NCI-H1092 treated with DMSO at 0.1 percent for 48 hours (cell line): Measurements from ENCODE around the gene ADARB2.
"Not testable (repeated sequence)": the region's sequence is repeated elsewhere in the genome, so short reads cannot be mapped to it uniquely, and the experiment has no call there.

ENCODE experiments used
- DNase-seq: peaks from one replicate; lab custom pipeline; 2025; lab: John Stamatoyannopoulos, UW

Gene ADARB2

DNA sequence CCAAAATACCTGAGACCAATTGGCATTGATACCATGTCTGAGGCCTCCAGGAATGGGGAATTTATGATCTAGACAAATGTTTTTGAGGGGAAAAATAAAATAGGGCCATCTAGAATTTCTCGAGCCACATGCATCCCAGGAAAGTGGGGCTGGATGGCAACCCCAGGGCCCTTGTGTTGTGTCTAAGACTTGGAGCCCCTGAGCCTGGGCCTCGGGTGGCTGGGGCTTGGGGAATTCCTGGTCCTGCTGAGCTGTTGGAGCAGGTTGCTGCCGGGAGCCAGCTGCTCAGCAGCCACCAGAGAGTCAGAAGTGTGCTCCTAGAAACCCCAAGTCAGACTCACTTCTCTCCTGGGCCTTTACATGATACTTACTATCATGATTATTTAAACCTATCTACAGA, 508.2 kb downstream of the ADARB2 start:
- no peak for DNase-seq

DNA sequence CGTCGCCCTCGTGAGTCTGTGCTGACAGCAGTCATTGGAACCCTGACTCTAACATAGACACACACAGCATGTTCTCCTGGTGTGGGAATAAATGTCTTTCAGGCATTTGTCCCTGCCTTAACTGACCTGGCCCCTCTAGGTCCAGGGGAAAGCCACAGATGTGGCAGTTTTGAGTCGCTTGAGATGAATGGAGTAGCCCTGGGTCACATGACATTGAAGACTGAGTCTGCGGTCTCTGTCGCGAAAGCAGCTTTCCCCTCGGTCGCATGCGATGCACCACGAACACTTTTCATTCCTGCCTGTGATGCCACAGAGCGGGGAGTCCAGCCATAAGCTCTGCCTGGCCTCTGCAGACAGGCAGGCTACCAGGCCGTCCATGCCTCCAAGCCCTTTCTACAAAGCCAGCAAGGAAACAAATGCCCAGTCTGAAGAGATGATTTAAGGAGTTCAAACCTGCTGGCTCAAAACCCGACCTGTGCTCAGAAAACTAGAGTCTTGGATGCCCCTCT, 508.8 kb downstream of the ADARB2 start:
- no peak for DNase-seq

DNA sequence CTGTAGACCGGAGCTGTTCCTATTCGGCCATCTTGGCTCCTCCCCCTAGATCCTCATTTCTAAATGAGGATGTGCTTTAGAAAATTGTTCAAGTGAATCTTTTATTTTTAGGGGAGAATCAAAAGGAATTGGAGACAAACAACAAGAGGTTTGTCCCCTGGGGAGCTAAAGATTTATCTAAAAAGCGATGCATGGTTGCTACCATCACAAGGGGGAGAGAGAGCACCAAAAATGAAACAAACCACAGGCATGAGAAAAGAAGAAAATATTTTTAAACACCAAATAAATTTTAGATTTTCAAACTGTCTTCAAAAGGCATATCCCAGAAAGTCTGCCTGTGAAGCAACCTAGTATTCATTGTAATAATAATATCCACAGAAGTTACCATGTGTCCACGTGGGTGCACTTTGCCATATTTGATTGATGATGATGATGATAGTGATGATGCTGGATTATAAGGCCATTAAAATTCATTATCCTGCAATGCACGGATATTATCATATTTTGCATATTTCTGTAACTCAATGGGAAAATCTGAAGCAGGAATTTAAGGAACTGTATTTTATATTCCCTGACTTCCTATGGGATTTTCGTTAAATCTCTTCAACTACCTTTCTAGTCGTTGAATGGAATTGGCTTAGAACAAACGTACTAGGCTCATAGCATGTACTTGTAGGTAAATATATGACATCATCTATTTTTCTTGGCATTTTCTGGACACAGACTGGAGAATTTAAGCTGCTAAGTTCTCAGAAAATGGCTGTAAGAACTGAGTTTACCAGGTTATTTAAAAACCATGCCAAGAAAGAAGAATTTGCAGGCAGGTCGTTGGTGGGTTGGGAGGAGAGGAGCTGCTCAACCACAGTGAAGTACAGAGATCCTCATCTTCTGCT, 509.6 kb downstream of the ADARB2 start:
- no peak for DNase-seq

DNA sequence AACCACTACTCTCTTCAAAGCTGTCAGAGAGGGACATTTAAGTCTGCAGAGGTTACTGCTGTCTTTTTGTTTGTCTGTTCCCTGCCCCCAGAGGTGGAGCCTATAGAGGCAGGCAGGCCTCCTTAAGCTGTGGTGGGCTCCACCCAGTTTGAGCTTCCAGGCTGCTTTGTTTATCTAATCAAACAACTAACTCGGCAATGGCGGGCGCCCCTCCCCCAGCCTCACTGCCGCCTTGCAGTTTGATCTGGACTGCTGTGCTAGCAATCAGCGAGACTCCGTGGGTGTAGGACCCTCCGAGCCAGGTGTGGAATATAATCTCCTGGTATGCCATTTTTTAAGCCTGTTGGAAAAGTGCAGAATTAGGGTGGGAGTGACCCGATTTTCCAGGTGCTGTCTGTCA, 510.4 kb downstream of the ADARB2 start:
- not testable (repeated sequence) for DNase-seq

DNA sequence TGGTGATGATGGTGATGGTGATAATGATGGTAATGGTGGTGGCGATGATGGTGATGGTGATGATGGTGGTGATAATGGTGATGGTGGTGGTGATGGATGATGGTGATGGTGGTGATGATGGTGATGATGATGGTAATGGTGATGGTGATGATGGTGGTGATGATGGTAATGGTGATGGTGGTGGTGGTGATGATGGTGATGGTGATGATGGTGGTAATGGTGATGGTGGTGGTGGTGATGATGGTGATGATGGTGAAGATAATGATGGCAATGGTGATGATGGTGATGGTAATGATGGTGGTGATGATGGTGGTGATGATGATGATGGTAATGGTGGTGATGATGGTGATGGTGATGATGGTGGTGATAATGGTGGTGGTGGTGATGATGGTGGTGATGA, 517.5 kb downstream of the ADARB2 start:
- not testable (repeated sequence) for DNase-seq

DNA sequence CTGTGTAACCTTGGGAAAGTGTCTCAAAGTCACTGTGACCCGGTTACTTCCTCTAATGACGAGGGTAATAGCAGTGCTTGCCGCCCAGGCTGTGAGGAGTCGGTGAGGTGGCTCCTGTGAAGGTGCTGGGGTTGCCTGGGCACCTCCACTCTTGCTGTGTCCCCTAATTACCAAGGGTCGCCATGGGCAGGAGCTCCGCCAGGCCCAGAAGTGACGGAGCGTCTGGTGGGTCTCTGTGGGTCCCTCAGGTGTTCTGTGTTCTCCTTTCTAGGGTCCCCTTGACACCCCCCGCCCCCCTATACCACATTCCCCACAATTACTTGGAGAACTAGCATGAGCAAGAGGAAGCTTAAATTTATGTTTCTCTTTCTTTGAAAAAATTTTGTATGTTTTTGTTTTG, 519.7 kb downstream of the ADARB2 start:
- DNase-seq: no peak

DNA sequence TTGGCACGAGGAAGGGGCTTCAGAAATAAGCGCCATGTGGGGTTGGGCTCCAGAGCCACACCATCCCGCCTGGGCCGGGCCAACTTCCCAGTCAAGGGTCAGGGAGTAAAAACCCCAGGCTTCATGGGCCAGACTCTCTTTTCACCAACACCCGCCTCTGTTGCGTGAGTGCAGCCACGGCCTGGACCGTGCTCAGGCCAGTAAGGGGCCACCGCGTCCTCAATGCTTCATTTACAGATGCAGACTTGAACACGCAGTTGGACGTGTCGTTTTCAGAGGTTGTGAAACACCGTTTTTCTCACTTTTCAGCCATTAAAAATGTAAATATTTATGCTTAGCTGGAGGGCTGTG, 520.1 kb downstream of the ADARB2 start:
- no peak for DNase-seq

DNA sequence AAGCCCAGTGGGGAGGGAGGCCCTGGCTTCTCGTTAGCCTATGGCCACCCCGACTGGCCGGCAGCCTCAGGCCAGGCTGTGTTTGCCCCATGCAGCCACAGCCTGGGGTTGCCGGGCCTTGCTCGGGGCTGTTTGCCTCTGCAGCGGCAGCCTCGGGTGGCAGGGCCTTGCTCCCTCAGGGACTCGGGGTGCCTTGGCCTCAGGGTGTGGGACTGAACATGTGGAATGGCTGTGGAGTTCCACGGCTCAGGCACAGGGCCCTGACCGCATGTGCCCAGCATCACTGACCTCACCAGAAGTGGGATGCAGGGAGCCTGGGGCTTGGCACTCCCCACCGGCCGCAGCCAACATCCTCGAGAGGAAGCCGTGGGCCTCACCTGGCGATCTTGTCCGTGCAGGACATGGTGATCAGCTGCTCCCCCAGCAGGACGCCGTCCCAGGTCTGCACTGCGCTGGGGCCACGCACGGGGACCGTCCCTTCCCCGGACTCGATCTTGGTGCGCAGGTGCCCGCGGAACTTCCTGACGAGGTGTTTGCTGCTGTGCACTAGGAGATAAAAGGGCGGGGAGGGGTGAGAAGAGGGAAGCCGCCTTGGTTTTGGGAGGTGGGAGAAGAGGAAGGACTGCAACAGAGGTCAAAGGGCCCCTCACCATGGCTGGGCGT, 520.6 kb downstream of the ADARB2 start:
- no peak for DNase-seq

DNA sequence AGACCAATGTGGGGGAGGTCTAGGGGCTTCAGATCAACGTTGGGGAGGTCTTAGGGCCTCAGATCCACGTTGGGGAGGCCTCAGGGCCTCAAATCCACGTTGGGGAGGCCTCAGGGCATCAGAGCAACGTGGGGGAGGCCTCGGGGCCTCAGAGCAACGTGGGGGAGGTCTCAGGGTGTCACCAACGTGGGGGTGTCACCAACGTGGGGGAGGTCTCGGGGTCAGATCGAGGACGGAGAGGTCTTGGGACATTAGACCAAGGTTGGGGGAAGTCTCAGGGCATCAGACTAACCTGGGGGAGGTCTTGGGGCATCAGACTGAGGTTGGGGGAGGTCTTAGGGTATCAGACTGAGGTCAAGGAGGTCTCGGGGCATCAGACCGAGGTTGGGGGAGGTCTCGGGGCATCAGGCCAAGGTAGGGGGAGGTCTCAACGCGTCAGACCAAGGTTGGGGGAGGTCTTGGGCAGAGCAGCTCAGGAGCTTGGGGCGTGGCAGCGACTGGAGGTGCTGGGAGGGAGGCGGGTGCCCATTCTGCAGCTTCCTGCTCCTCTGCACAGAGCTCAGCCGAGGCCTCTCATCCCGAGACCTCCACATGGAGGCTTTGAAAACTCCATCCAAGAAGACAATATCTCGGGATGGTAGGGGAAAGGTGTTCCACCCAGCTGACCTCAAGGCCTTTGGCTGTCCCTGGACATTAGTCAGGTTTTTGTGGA, 521.3 kb downstream of the ADARB2 start:
- no peak for DNase-seq

DNA sequence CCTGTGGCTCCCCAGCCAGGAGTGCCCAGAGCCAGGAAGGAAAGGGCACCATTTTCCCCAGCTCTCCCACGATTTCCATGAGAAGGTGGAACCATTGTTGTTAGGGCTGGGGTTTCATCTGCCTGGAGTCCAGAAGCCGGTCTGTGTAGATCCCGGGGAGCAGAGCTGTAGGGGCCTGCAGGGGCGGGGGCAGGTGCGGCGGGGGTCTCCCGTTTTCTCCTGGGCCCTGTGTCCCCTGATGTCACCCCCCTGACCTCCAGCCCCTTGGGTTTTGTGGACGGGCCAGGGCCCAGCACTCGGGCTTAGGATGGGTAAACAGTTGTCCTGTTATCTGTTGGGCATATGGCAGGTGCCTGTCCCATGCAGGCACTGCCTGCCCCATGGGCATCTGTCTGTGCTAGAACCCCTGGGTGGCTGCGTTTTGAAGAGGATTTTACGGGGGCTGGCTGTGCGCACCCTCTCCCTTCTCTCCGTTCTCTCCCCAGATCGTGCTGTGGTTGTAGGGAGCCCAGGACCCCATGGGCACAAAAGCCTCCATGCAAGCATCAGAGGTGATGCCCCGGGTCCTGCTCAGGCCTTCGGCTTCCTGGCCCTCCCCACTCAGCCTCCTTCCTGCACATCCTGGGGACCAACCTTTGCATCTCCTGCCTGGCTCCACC, 522.3 kb downstream of the ADARB2 start:
- DNase-seq: no peak

DNA sequence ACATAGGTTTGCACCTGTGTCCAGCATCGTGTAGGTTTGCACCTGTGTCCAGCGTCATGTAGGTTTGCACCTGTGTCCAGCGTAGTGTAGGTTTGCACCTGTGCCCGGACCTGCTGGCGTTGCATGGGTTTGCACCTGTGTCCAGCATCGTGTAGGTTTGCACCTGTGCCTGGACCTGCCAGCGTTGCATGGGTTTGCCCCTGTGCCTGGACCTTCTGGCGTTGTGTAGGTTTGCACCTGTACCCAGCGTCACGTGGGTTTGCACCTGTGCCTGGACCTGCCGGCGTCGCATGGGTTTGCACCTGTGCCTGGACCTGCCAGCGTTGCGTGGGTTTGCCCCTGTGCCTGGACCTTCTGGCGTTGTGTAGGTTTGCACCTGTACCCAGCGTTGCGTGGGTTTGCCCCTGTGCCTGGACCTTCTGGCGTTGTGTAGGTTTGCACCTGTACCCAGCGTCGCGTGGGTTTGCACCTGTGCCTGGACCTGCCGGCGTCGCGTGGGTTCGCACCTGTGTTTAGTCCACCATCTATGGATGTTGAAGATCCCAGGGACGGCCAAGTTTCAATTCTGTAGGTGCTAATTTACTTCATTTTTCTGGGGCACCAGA, 523.2 kb downstream of the ADARB2 start:
- no peak for DNase-seq

DNA sequence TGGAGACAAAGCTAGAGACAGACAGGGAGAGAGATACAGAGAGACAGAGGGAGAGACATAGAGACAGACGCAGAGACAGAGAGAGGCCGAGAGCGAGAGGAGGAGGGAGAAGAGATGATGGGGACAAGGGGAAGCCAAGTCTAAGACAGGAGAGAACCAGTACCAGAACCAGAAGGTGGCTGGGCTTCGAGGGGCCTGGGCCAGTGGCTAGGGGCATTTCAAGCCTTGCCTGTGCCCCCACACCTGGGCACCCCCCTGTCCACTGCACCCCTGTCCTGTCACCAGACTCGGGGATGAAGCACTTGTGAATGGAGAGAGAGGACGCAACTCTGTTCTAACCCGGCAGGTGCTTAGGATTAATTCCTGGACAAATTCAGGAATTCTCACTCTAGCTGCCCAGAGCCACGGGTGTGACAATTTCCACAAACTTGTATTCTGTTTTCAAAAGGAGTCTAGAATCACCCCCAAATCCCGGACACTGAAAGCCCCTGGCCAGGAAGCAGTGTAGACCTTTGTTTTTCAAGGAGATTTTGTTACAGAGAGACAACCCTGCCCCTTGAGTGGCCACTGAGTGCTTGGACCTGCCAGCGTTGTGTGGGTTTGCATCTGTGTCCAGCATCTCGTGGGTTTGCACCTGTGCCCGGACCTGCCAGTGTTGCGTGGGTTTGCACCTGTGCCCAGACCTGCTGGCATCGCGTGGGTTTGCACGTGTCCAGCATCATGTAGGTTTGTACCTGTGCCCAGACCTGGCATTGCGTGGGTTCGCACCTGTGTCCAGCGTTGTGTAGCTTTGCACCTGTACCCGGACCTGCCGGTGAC, 523.9 kb downstream of the ADARB2 start:
- DNase-seq: no peak

DNA sequence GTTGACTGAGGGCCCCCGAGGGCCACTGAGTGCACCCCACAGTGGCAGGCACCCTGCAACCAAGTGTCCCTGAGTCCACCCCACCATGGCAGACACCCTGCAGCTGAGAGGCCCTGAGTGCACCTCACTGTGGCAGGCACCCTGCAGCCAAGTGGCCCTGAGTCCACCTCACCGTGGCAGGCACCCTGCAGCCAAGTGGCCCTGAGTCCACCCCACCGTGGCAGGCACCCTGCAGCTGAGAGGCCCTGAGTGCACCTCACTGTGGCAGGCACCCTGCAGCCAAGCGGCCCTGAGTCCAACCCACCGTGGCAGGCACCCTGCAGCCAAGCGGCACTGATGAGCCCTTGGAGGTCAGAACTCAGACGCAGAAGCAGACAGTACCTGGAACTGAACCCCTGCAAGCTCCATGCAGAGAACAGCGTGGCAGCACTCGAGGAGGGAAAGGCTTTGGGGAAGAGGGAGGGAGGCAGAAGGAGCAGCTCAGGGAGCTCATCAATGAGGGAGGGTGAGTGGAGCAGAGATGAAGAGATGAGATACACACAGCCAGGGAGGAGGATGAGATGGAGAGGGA, 524.7 kb downstream of the ADARB2 start:
- DNase-seq: no peak

DNA sequence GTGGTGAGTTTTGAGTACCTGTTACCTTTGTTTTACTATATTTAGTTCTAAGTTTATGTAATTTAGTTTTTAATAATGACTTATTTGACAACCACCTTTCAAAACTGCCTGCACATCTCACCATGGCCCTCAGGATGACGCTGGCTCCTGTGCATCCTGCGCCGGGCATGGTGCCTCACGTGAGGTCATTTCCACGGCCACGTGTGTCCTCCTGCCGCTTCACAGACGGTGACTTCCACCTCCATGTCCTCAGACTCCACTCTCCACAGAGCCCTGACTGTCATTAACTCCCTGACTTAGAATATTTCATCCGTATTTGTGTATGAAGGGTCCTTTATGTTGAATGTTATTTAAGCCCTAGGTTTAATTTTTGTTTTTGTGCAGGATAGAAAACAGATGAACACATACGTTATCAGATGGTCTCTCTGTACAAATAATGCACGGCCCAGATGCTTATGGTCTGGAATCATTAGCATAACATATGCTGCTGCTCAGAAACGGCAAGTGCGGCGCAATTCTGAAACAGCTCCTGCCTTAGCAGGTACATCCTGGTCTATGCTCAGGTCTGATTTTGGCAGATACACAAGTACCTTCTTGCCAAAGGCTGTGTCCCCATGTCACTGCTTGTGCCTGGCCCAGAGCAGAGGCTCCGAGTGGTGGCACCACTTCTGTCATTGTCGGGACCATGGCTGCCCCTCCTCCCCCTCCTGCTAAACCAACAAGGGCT, 525.3 kb downstream of the ADARB2 start:
- DNase-seq: no peak

DNA sequence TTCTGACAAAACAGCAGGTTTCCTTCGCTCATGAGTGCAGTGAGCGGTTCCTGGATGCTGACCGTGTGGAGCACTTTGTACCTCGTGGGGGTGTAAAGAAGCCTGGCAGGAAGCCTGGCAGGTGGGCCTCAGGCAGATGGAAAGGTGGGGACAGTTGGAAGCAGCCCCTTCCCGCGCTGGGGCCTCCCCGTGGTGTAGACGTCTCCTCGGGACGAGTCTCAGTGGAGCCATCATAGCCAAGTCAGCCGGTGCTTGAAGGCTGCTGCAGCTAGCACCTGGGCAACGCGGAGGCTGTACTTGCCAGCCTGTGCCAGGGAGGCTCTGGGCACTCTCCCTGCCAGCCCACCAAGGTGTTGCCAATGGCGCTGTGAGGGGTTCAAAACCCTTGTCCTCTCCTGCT, 526.7 kb downstream of the ADARB2 start:
- DNase-seq: no peak

DNA sequence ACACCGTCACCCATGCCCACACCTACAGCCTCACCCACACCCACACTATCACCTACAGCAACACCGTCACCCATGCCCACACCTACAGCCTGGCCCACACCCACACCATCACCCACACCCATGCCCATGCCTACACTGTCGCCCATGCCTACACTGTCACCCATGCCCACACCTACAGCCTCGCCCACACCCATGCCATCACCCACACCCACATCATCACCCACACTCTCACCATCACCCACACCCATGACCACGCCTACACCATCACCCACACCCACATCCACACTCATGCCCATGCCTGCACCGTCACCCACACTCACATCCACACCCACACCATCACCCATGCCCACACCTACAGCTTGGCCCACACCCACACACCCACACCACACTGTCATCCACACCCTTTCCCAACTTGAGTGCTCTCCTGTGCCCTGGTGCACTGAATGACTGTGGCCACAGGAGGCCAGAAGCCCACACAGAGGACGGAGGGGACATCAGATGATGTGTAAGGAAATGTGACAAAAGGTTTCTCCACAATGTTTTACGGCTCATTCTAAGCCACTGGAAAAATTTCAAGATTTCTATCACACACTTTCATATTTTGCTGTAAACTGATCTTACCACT, 527.9 kb downstream of the ADARB2 start:
- no peak for DNase-seq

DNA sequence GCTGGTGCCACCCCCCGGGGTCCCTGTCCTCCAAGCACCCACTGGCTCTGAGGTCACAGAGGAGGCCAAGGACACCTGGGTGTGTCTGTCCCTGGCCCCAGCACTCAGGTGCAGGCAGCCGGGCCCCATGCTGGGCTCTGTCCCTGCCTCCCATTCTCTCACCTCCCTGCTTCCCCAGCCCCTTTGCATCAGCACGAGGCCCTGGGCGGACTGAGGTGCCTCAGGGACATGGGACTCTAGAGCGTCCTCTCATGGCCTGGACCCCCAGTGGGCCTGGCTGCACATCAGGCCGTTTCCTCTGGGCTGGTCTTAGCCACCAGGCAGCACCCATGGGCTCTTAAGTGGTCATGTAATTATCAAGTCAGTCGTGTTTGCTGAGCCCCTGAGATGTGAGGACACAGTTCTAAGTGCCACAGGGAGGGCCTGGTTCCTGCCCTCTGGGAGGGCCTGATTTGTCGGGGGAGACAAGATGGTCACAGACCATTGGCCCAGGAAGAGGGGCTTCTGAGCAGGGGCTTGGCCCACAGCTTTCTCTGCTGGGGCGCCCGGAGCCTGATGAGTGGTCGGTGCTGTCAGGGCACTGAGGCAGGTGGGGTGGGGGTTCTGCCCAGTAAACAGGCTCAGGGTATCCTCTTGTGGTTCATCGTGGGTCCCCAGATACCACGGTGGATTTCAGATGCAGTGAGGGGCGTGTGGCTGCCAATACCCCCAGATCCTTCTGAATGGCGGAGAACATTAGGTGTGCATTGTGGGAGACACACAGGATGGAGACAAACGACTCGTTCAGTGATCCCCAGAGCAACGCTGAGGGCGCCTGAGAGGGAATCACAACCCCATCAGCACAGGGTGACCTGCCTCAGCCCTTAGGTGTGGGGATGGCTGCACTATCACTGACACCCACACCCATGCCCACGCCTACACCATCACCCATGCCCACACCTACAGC, 528.7 kb downstream of the ADARB2 start:
- DNase-seq: no peak

DNA sequence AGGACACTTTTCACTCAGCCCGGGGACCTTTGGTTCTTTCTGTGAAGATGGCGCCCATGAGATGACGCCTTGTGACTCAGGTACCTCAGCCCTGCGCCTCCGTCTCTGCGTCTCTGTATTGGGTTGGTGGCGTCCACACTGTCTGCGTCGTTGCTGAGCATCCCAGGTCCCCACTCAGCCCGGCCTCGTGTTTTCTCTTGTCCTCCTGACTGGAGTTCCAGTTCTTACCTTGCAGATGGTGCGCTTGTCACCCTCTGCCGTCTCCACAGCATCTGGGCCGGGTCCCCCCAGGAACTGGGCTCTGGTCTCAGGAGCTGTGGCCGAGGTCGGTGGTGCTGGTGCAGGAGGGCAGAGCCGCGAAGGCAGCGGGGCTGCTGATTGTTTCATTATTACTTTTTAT, 530.7 kb downstream of the ADARB2 start:
- DNase-seq: no peak
